Measurements from ENCODE around the gene EDRF1.
A peak's percentile ranks its signal among the peaks of the same experiment; 100 is the strongest.

EDRF1 gene

DNA sequence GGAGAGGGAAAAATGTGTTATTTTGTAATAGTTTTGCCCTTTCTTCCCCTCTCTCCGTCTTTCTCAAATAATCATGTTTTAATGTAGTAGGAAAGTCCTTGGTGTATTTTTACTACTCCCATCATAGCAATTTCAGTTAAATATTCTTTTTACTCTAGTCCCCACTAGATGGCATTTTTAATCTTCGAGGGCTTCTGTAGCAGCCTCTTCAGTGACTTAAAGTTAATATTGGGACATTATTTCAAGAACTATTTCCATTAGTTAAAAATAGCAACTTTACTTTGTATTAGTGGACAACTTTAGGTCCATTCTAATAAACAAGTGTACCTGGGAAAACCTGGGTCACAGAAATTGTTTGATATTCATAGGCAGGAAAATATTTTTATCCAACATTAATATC lies 23.0 kb downstream of the EDRF1 start:
- Histone ChIP-seq H3K4me1 (ENCODE audit: insufficient read depth, low read length, severe bottlenecking) (no peaks in the 10 kb centered on the region), H3K79me2 (ENCODE audit: insufficient read depth, low read length) (no peaks in the 10 kb centered on the region), H3K27ac (ENCODE audit: low read depth, low read length, poor library complexity, severe bottlenecking) (no peak overlapping the region), H3F3A (ENCODE audit: insufficient read depth, low read length) (no peaks in the 10 kb centered on the region), H3K4me3 (ENCODE audit: low read depth, low read length, poor library complexity, severe bottlenecking) (no peak overlapping the region), H3K27me3 (ENCODE audit: insufficient read depth, low read length) (no peaks in the 10 kb centered on the region), H4K20me1 (ENCODE audit: insufficient read depth, low read length) (no peaks in the 10 kb centered on the region), H3K36me3 (ENCODE audit: insufficient read depth, low read length) (peaks cover 95% of the 10 kb centered on the region), H2AFZ (ENCODE audit: low read length) (no peak overlapping the region), H3K4me2 (ENCODE audit: low read length) (no peak overlapping the region), H3K9ac (ENCODE audit: low read length) (no peak overlapping the region), H3K9me2 (ENCODE audit: low read depth, low read length) (no peaks in the 10 kb centered on the region), H3K9me3 (ENCODE audit: low read length) (no peaks in the 10 kb centered on the region)
- TF ChIP-seq EZH2 (IDR thresholded peaks at IDR 0.05; ENCODE audit: borderline replicate concordance, low read length) (no peak), CTCF (IDR thresholded peaks at IDR 0.05; ENCODE audit: low read length) (peak; percentile 22; the same call in 1 of the 2 replicates)

DNA sequence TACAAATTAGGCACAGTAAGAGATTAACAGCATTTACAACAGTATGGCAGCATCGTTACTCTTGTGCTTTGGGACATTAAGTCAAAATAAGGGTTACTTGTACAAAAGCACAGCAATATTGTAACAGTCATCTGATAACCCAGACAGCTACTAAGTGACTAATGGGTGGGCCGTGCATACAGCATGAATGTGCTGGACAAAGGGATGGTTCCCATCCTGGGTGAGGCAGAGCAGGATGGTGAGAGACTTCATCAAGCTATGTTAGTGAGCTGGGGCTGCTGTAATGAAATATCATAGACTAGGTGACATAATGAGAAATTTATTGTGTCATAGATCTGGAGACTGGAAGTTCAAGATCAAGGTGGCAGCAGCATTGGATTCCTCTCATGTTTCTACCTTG lies 25.4 kb downstream of the EDRF1 start:
- H3F3A ChIP-seq (ENCODE audit: insufficient read depth, low read length) = no peaks in the 10 kb centered on the region
- H3K4me3 ChIP-seq (ENCODE audit: low read depth, low read length, poor library complexity, severe bottlenecking) = no peak overlapping the region
- H3K4me2 ChIP-seq (ENCODE audit: low read length) = no peak overlapping the region
- no peak overlapping the region for H2AFZ ChIP-seq (ENCODE audit: low read length)
- no peak overlapping the region for H3K9ac ChIP-seq (ENCODE audit: low read length)
- no peaks in the 10 kb centered on the region for H3K79me2 ChIP-seq (ENCODE audit: insufficient read depth, low read length)
- H3K36me3 ChIP-seq (ENCODE audit: insufficient read depth, low read length) = peaks cover 95% of the 10 kb centered on the region
- no peaks in the 10 kb centered on the region for H3K4me1 ChIP-seq (ENCODE audit: insufficient read depth, low read length, severe bottlenecking)
- H4K20me1 ChIP-seq (ENCODE audit: insufficient read depth, low read length) = no peaks in the 10 kb centered on the region
- no peak overlapping the region for H3K27ac ChIP-seq (ENCODE audit: low read depth, low read length, poor library complexity, severe bottlenecking)
- H3K9me2 ChIP-seq (ENCODE audit: low read depth, low read length) = no peaks in the 10 kb centered on the region
- no peaks in the 10 kb centered on the region for H3K27me3 ChIP-seq (ENCODE audit: insufficient read depth, low read length)
- H3K9me3 ChIP-seq (ENCODE audit: low read length) = no peaks in the 10 kb centered on the region
- TF ChIP-seq CTCF (IDR thresholded peaks at IDR 0.05; ENCODE audit: low read length) = no peak
- TF ChIP-seq EZH2 (IDR thresholded peaks at IDR 0.05; ENCODE audit: borderline replicate concordance, low read length) = no peak

DNA sequence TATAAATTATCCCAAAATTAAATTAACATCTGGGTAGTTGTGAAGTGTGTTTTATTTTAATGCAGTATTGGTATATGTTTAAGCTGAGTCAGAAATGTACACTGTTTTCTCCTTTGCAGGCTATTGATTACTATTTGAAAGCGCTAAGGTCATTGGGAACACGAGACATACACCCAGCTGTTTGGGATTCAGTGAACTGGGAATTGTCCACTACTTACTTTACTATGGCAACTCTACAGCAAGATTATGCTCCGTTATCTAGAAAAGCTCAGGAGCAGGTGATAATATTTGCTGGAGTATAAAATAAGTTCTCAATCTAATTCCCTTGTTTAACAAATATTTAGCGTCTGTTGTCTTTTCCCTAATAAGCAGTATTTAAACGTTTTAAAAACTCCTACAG lies 27.9 kb downstream of the EDRF1 start:
- peaks cover 97% of the 10 kb centered on the region for H3K36me3 ChIP-seq (ENCODE audit: insufficient read depth, low read length)

More for the DNA sequence above, 27.9 kb downstream of the EDRF1 start:
- no peaks in the 10 kb centered on the region for H3K4me1 ChIP-seq (ENCODE audit: insufficient read depth, low read length, severe bottlenecking)
- H3K27ac ChIP-seq (ENCODE audit: low read depth, low read length, poor library complexity, severe bottlenecking) = no peak overlapping the region
- no peaks in the 10 kb centered on the region for H3F3A ChIP-seq (ENCODE audit: insufficient read depth, low read length)
- no peak for TF ChIP-seq CTCF (IDR thresholded peaks at IDR 0.05; ENCODE audit: low read length)
- no peak for TF ChIP-seq EZH2 (IDR thresholded peaks at IDR 0.05; ENCODE audit: borderline replicate concordance, low read length)
- H4K20me1 ChIP-seq (ENCODE audit: insufficient read depth, low read length) = no peaks in the 10 kb centered on the region
- no peak overlapping the region for H3K9ac ChIP-seq (ENCODE audit: low read length)
- no peaks in the 10 kb centered on the region for H3K79me2 ChIP-seq (ENCODE audit: insufficient read depth, low read length)
- H3K27me3 ChIP-seq (ENCODE audit: insufficient read depth, low read length) = no peaks in the 10 kb centered on the region
- H2AFZ ChIP-seq (ENCODE audit: low read length) = no peak overlapping the region
- no peak overlapping the region for H3K4me2 ChIP-seq (ENCODE audit: low read length)
- no peaks in the 10 kb centered on the region for H3K9me3 ChIP-seq (ENCODE audit: low read length)
- H3K9me2 ChIP-seq (ENCODE audit: low read depth, low read length) = no peaks in the 10 kb centered on the region
- no peak overlapping the region for H3K4me3 ChIP-seq (ENCODE audit: low read depth, low read length, poor library complexity, severe bottlenecking)

All from OCI-LY1 (cell line).